ENCODE data around the gene ATG5.

- TF ChIP-seq POLR2A (IDR thresholded peaks at IDR 0.05; ENCODE audit: low read depth, low read length) (no peak), POLR2AphosphoS5 (IDR thresholded peaks at IDR 0.05; ENCODE audit: low read depth, low read length) (no peak)
These were observed 53.3 kb downstream of the ATG5 start for GRCh38 chr6:106272287-106272686.

Data from GM12892 (cell line).